SK-N-SH (cell line): ENCODE data around the gene NIPAL3. TPM values are rescaled to one million over a fixed set of nuclear protein-coding genes. Genes with fewer than 3 reads are reported as not detected.

Experiments used
- CTCF ChIA-PET: fragments of 300-600, 350-600 bp; formaldehyde crosslinking; extraction: SDS; loops from one replicate; lab custom pipeline; 2021; lab: Yijun Ruan, JAX
- POLR2A ChIA-PET: fragments of 350-600 bp; sonication (Branson Sonifier 250); formaldehyde crosslinking; extraction: SDS; loops from one replicate; lab custom pipeline; 2020; ENCODE audit warnings: antibody characterized with exemption, inconsistent platforms; lab: Yijun Ruan, JAX
- DNase-seq: peaks from one replicate; pipeline ENCODE4 v3.0.0; 2012
- H2AFZ ChIP-seq: fragments of 200-600 bp; sonication (generic); 2 replicates; pipeline ENCODE4 v1.8.1; 2016; ENCODE audit warnings: antibody characterized with exemption, mild to moderate bottlenecking, low read depth
- H3F3A ChIP-seq: fragments of 200-600 bp; sonication (generic); replicated peaks from 2 replicates; pipeline ENCODE3; 2016; ENCODE audit warnings: antibody characterized with exemption, mild to moderate bottlenecking; ENCODE audit not compliant: insufficient read depth
- H3K27ac ChIP-seq, 2 experiments: fragments of 200-500 bp in 1 of 2; fragments of 200-600 bp in 1 of 2; sonication (Bioruptor generic) in 1 of 2; sonication (generic), shearing (Covaris generic) in 1 of 2; 2 replicates each; pipeline versions ENCODE4 v1.5.1 to v1.6.1; 2014 to 2016; ENCODE audit warnings: low read depth in 2 of 2, inconsistent platforms in 1 of 2, low read length in 1 of 2, mild to moderate bottlenecking in 1 of 2, mixed read lengths in 1 of 2
- H3K27me3 ChIP-seq: fragments of 200-600 bp; sonication (generic), shearing (Covaris generic); 2 replicates; pipeline ENCODE4 v1.6.1; 2016; ENCODE audit warnings: mixed run types; ENCODE audit not compliant: insufficient read depth
- H3K36me3 ChIP-seq, 2 experiments: fragments of 200-500 bp in 1 of 2; fragments of 200-600 bp in 1 of 2; sonication (Bioruptor generic) in 1 of 2; sonication (generic) in 1 of 2; replicated peaks in 1 of 2; 2 replicates each; pipeline versions ENCODE3 to v1.5.1; 2014 to 2016; ENCODE audit warnings: low read length in 1 of 2, mild to moderate bottlenecking in 1 of 2; ENCODE audit not compliant: insufficient read depth in 2 of 2, control insufficient read depth in 1 of 2
- H3K4me1 ChIP-seq, 2 experiments: fragments of 200-500 bp in 1 of 2; fragments of 200-600 bp in 1 of 2; sonication (Bioruptor generic) in 1 of 2; sonication (generic), shearing (Covaris generic) in 1 of 2; 2 replicates each; pipeline versions ENCODE4 v1.5.1 to v1.6.1; 2014 to 2016; ENCODE audit warnings: low read depth in 1 of 2, low read length in 1 of 2, mixed run types in 1 of 2; ENCODE audit not compliant: insufficient read depth in 2 of 2, control insufficient read depth in 1 of 2
- H3K4me2 ChIP-seq: fragments of 200-600 bp; sonication (generic), shearing (Covaris generic); 2 replicates; pipeline ENCODE4 v1.6.1; 2017; ENCODE audit warnings: mixed run types
- H3K4me3 ChIP-seq, 2 experiments: fragments of 200-500 bp in 1 of 2; fragments of 200-600 bp in 1 of 2; sonication (Bioruptor generic) in 1 of 2; sonication (generic), shearing (Covaris generic) in 1 of 2; 2 replicates each; pipeline versions ENCODE4 v1.5.1 to v1.8.1; 2014 to 2016; ENCODE audit warnings: low read depth in 2 of 2, inconsistent platforms in 1 of 2, low read length in 1 of 2, mild to moderate bottlenecking in 1 of 2, mixed read lengths in 1 of 2, moderate library complexity in 1 of 2
- H3K79me2 ChIP-seq: fragments of 200-600 bp; sonication (generic); 2 replicates; pipeline ENCODE4 v1.8.1; 2017; ENCODE audit warnings: mild to moderate bottlenecking; ENCODE audit not compliant: insufficient read depth
- H3K9ac ChIP-seq: fragments of 200-600 bp; sonication (generic); 2 replicates; pipeline ENCODE4 v1.6.1; 2017; ENCODE audit warnings: mixed run types
- H3K9me2 ChIP-seq: fragments of 200-600 bp; sonication (generic); 2 replicates; pipeline ENCODE4 v1.6.1; 2017; ENCODE audit warnings: mixed run types
- H3K9me3 ChIP-seq: fragments of 200-600 bp; sonication (generic); 2 replicates; pipeline ENCODE4 v1.6.1; 2017; ENCODE audit warnings: mixed run types, mild to moderate bottlenecking, moderate library complexity
- H4K20me1 ChIP-seq: fragments of 200-600 bp; sonication (generic); 2 replicates; pipeline ENCODE4 v1.6.1; 2017; ENCODE audit warnings: mild to moderate bottlenecking, mixed run types; ENCODE audit not compliant: insufficient read depth
- EP300 ChIP-seq, 2 experiments: IDR thresholded peaks; 2 replicates each; pipeline versions ENCODE4 v1.4.0 to v1.6.1; 2012; ENCODE audit warnings: borderline replicate concordance in 1 of 2, low read depth in 1 of 2, low read length in 1 of 2
- EZH2phosphoT487 ChIP-seq: fragments of 200-600 bp; sonication (generic); IDR thresholded peaks from 2 replicates; pipeline ENCODE4 v1.6.1; 2017; ENCODE audit warnings: low read depth, mixed run types, mild to moderate bottlenecking, antibody characterized with exemption, moderate library complexity, borderline replicate concordance
- FOXJ3 ChIP-seq: sonication (generic); formaldehyde crosslinking; IDR thresholded peaks from 2 replicates; pipeline ENCODE4 v1.5.1; 2020; ENCODE audit warnings: mild to moderate bottlenecking, missing genetic modification reagents
- GATA2 ChIP-seq: sonication (generic); formaldehyde crosslinking; IDR thresholded peaks from 2 replicates; pipeline ENCODE4 v1.5.0; 2020; ENCODE audit warnings: mild to moderate bottlenecking, missing genetic modification reagents
- JUND ChIP-seq: IDR thresholded peaks from 2 replicates; pipeline ENCODE4 v1.4.0; 2012
- MEF2A ChIP-seq: IDR thresholded peaks from 2 replicates; pipeline ENCODE4 v1.4.0; 2012; ENCODE audit warnings: low read depth, borderline replicate concordance
- NFIC ChIP-seq: IDR thresholded peaks from 2 replicates; pipeline ENCODE4 v1.4.0; 2012; ENCODE audit warnings: borderline replicate concordance
- PBX3 ChIP-seq: IDR thresholded peaks from 2 replicates; pipeline ENCODE4; 2012
- RFX5 ChIP-seq: IDR thresholded peaks from 2 replicates; pipeline ENCODE4 v1.6.1; 2012; ENCODE audit warnings: mild to moderate bottlenecking, improper control_type of control experiment, low read length
- SIN3A ChIP-seq: IDR thresholded peaks from 2 replicates; pipeline ENCODE4 v1.6.1; 2012; ENCODE audit warnings: low read depth, mild to moderate bottlenecking, low read length, moderate library complexity, borderline replicate concordance
- SMC3 ChIP-seq: IDR thresholded peaks from 2 replicates; pipeline ENCODE4 v1.6.1; 2012; ENCODE audit warnings: low read depth, low read length, improper control_type of control experiment
- TCF12 ChIP-seq: IDR thresholded peaks from 2 replicates; pipeline ENCODE4 v1.4.0; 2012
- TEAD4 ChIP-seq: IDR thresholded peaks from 2 replicates; pipeline ENCODE4 v1.4.0; 2012; ENCODE audit warnings: mild to moderate bottlenecking, borderline replicate concordance; ENCODE audit not compliant: insufficient read depth
- USF1 ChIP-seq: IDR thresholded peaks from 2 replicates; pipeline ENCODE4 v1.4.0; 2012; ENCODE audit warnings: low read depth, borderline replicate concordance
- ZBTB33 ChIP-seq: IDR thresholded peaks from 2 replicates; pipeline ENCODE4 v1.4.0; 2012; ENCODE audit warnings: low read depth, borderline replicate concordance
- WGBS: methylation state at CpG from one replicate; pipeline ENCODE4 v1.1.6; 2017; ENCODE audit warnings: low lambda C conversion rate; 5-methylcytosine and 5-hydroxymethylcytosine counted together
- polyA plus RNA-seq, 3 experiments: library from polyadenylated mRNA; depleted of rRNA; stranded (reverse); fragments of >200 nt; gene quantifications; 2 replicates each; pipeline ENCODE4 v1.2.3, GENCODE V29; 2012
- TF ChIP-seq, protein P1 (sequence below): fragments of 150-350 bp; IDR thresholded peaks from 2 replicates; pipeline ENCODE4 v1.6.1; 2017; ENCODE audit warnings: antibody characterized with exemption, low read length, low read depth, borderline replicate concordance

NIPAL3 gene
- polyA plus RNA-seq, 1 of the 3 experiments (the other 2 are of a cell fraction), result 20.3 TPM

DNA sequence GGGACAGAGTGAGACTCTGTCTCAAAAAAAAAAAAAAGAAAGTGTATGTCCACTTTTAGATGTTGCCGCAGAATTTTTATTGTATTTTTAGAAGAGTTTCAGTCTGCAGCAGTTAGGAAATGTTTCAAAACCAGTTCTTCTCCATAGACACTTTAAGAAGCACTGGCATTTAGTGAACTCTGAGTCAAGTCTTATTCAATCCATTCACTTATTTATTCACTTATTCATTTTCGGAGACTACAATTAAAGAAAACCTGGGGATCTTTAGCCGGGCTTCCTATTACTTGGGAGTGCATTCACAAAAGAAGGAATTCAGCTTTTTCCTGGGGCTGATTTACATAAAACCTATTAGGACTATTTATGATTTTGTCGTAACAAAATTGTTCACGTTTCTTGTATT, 99.3 kb downstream of the NIPAL3 start:
- Histone ChIP-seq H3K27me3 (no peaks in the 10 kb centered on the region), H3K9ac (no peak overlapping the region), H3K9me3 (no peaks in the 10 kb centered on the region), H3F3A (peaks cover 11% of the 10 kb centered on the region), H3K4me2 (no peak overlapping the region), H3K4me3 (no peak overlapping the region), H3K4me1 (peaks cover 0 to 3% of the 10 kb centered on the region in 2 experiments; a peak in 1 of 4 replicates), H3K36me3 (no peaks in the 10 kb centered on the region), H3K27ac (peak overlapping the region in 1 of 2 experiments; percentile 41; a peak in 1 of 4 replicates), H2AFZ (no peak overlapping the region), H3K79me2 (peaks cover 4% of the 10 kb centered on the region; the same call in 1 of the 2 replicates), H3K9me2 (no peaks in the 10 kb centered on the region), H4K20me1 (0 out of 2 replicates have a peak, but pooled peaks cover 5% of the 10 kb centered on the region)
- ChIA-PET CTCF (interaction anchor here (0.7 to 3.9 kb wide), 7 partner anchors 12 to 522 kb away, joined by 3 to 24 read pairs (median 3); no protein-coding TSS in a partner anchor), POLR2A (interaction anchor here (0.7 kb wide), 1 partner anchor 100 kb away, joined by 3 read pairs; no protein-coding TSS in a partner anchor)
- DNase-seq, result no peak
- no peak for TF ChIP-seq TCF12
- no peak for TF ChIP-seq EP300 (IDR thresholded peaks at IDR 0.05; ENCODE audit: borderline replicate concordance in 1 of 2, low read depth in 1 of 2, low read length in 1 of 2)
- no peak for TF ChIP-seq SIN3A
- no peak for TF ChIP-seq JUND
- no peak for TF ChIP-seq ZBTB33
- no peak for TF ChIP-seq TEAD4
- no peak for TF ChIP-seq NFIC
- no peak for TF ChIP-seq USF1
- TF ChIP-seq FOXJ3 (CRISPR knock-in tag), result no peak
- no peak for TF ChIP-seq EZH2phosphoT487
- no peak for TF ChIP-seq PBX3
- TF ChIP-seq RFX5, result no peak
- TF ChIP-seq GATA2 (CRISPR knock-in tag), result no peak
- no peak for TF ChIP-seq SMC3
- TF ChIP-seq, protein P1, sequence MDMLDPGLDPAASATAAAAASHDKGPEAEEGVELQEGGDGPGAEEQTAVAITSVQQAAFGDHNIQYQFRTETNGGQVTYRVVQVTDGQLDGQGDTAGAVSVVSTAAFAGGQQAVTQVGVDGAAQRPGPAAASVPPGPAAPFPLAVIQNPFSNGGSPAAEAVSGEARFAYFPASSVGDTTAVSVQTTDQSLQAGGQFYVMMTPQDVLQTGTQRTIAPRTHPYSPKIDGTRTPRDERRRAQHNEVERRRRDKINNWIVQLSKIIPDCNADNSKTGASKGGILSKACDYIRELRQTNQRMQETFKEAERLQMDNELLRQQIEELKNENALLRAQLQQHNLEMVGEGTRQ, result no peak
- no peak for TF ChIP-seq MEF2A
- 93% methylated on average over 5 of the region's 5 CpGs for WGBS
